Measurements from ENCODE around the gene FMN1.

FMN1 gene

GRCh38 chr15:33044598-33044997 is 149.9 kb downstream of the FMN1 start:
- DNase-seq = no peak

GRCh38 chr15:33043636-33044035 is 150.9 kb downstream of the FMN1 start:
- no peak for DNase-seq

GRCh38 chr15:33040496-33040895 is 154.0 kb downstream of the FMN1 start:
- no peak for DNase-seq

DNA sequence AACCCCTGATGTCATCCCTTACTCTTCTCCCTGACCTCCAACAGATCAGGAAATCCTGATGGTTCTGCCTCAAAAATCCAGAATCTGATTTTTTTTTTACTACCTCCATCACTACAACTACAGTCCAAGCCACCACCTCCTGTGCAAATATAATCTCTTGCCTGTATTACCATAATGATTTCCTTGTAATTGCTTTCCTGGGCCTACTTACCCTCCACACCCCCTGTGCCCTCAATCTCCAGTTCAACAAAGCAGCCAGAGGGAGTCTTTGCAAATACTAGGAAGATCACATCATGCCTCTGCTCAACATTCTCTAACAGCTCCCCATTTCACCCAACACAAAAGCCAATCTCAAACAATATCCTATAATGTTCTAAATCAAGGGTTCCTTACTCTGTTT is 159.9 kb downstream of the FMN1 start:
- no peak for DNase-seq

GRCh38 chr15:33032053-33032452 is 162.5 kb downstream of the FMN1 start:
- DNase-seq = no peak

GRCh38 chr15:33031324-33031821 is 163.1 kb downstream of the FMN1 start:
- DNase-seq = no peak

DNA sequence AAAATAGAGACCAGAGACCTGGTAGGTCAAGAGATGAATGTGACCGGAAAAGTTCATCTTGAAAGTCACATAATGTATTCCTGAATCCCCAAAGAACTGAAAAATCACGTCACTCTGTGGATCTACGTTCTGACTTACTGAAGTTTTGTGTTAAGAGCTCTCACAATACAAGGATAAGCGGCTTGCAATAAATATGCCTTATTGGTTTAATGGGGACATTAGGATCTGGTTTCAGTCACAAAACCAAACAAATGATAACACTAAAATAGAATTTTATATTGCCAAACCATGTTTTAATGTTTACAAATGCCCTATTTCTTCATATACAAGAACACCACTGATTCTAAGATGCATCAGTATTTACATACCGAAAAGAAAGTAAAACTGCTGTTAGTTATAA is 164.2 kb downstream of the FMN1 start:
- DNase-seq = no peak

DNA sequence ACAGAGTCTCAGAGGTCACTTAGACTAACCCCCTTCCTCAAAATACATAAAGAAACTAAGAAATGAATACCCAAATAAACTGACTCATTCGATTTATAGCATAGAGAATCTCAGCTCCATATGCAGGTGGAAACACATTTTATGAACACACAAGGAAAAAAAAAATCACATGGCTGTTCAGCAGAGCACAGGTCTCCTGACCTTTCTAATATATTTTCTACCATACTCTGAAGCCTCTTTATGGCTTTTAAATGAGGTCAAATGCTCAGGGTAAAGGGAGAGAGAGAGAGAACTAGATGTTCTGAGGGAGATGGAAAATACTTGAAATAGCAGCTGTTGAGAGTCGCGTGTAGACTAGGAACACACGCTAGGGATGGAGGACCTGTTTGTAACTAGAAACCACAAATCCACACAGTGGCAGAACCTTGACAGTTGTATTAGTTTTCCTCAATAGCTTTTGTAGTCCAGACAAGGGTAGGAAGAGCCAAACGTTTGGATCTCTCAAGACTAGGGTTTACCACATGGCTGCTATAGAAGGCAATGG is 165.3 kb downstream of the FMN1 start:
- DNase-seq = no peak

GRCh38 chr15:33028495-33028894 is 166.0 kb downstream of the FMN1 start:
- no peak for DNase-seq

- no peak for DNase-seq
Measured at GRCh38 chr15:33027306-33028035, 167.0 kb downstream of the FMN1 start.

DNA sequence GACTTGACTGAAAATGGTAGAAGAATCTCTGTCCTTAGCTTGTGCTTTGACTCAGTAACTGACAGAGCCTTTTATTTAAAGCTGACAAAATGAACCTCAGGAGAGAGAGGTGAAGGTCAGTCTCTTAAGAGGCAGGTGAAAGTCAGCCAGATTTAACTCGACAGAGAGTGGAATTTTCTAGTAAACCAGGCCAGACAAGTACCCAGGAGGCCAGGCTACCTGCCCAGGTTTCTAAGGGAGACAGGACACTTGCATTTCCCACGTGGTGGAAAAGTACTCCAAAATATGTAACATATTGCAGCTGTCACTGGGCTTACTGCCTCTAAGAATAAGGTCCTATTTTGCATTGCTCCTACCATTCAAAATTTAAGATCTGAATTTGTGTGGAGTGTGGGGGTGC is 167.9 kb downstream of the FMN1 start:
- DNase-seq = no peak

- no peak for DNase-seq
Measured at GRCh38 chr15:33022629-33023028, 171.9 kb downstream of the FMN1 start.

DNA sequence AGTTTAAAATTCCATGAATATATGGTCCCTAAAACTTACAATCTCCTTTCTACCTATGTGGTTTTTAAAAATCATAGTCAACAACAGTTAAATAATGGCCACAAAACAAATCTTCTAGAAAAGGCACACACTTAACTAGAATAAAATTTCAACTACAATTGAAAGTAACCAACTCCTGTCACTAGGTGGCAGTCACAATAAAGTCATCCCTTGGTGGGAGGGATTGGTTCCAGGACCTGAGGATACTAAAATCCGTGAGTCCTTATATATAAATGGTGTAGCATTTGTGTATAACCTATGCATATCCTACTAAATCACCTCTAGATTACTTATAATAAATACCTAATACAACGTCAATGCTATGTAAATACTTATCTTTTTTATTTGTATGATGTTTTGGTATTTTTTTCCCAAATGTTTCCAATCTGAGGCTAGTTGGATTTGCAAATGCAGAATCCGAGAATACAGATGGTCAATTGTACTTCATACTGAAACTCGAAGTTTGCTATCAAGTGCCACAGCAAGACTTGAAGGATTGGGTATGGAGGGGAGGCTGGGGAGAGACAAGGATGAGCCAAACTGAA is 172.6 kb downstream of the FMN1 start:
- no peak for DNase-seq

- no peak for DNase-seq
Measured at GRCh38 chr15:33019354-33019981, 175.0 kb downstream of the FMN1 start.

- DNase-seq = no peak
Measured at GRCh38 chr15:33016405-33017024, 178.0 kb downstream of the FMN1 start.

DNA sequence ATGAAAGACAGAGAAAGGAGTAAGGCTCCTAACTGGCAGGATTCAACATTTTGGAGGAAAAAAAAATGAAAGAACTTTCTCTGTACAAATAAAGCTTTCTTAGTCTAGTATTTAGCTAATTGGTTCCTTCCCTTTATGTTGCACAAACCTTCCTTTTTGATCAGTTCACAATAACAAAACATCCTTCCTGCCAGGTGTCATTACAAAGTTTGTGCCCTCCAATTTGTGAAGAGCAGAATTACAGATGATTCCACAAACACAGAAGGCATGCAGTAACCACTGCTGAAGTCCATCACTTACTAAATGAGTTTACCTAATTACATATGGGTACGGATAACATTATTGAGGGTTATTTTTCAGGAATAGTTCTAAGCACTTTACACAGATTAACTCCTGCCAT is 179.9 kb downstream of the FMN1 start:
- no peak for DNase-seq

DNA sequence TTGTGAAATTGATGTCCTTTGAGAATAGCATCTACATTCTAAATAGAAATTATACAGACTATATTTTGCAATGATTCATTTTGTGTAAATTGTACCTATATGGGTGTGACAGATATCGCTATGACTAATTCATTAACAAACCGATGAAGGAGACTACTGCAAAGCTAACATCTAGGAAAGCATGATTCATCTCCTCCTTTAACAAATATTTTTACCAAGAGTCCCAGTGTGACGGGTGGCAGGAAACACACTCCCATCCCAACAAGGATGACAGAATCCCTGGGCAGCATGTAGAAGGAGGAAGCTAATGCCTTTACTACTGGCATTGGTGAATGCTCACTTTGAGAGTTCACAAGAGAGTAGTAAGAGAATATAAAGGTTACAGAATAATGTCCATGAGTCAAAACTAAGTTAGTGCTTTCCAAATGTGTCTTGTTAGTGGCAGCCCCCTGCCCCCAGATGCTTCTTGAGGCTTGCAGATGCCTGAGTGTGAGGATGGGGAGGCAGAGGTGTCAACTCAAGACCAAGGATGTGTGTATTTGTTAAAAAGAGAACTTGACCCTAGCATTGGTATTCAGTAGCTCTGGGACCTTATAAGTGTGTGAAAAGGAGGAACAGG is 180.6 kb downstream of the FMN1 start:
- no peak for DNase-seq

DNA sequence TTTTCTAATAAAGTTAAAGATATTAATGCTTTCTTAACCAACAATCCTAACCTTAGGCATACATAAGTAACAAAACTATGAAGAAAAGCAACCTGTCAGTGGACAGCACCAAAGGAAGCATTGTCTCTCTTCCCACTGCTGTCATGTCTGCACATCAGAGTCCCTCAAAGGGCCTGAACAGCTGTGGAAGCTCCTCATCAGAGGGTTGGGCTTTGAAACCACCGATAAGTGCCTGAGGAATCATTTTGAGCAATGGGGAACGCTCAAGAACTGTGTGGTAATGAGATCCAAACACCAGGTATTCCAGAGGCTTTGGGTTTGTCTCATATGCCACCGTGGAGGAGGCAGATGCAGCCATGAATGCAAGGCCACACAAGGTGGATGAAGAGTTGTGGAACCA is 182.5 kb downstream of the FMN1 start:
- no peak for DNase-seq

DNA sequence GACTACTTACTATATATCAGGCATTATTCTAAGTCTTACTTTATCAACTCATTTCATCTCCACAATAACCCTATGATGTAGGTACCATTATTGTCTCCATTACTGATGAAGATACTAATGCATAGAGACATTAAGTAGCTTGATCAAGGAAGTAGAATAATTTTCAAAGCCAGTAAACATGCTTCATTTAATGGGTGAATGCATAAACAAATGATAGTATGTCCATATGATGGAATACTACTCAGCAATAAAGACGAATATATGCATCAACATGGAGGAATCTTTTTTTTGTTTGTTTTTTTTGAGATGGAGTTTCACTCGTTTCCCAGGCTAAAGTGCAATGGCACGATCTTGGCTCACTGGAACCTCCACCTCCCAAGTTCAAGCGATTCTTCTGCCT is 184.9 kb downstream of the FMN1 start:
- no peak for DNase-seq

DNA sequence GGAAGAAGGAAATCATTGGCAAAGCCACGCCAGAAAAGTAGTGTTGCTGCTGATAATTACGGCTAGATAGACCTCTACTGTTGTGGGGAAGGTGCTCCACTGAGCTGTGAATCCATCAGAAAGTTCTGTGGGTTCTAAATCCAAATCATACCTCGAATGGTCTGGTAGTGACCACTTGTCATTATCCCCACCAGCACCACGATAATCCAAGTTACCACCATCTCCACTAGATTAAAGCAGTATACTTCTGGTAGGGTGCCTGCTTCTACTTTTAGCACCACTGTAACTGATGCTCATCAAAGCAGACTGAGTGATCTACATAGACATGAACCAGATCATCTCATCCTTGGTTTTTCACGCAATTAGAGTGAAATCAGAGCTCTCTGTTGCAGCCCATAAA is 185.5 kb downstream of the FMN1 start:
- no peak for DNase-seq

GRCh38 chr15:33008284-33008995 is 186.1 kb downstream of the FMN1 start:
- no peak for DNase-seq

- peak; percentile 3 for DNase-seq
Measured at GRCh38 chr15:33007303-33007855, 187.1 kb downstream of the FMN1 start.
